Cerebellar cortex (tissue), 1 donor: ENCODE data around the gene ZNF480.
"Not testable (repeated sequence)": the region's sequence is repeated elsewhere in the genome, so short reads cannot be mapped to it uniquely, and the experiment has no call there.

ENCODE experiments used
- DNase-seq: peaks from one replicate; pipeline ENCODE4 v3.0.0-alpha.2; 2015; ENCODE audit warnings: low spot score

ZNF480 gene

GRCh38 chr19:52339022-52339421, 42.1 kb downstream of the ZNF480 start:
- DNase-seq, result not testable (repeated sequence)

GRCh38 chr19:52343548-52343947, 46.6 kb downstream of the ZNF480 start:
- DNase-seq, result peak; percentile 42

GRCh38 chr19:52345162-52345561, 48.2 kb downstream of the ZNF480 start:
- DNase-seq, result no peak

GRCh38 chr19:52351512-52351911, 54.5 kb downstream of the ZNF480 start:
- no peak for DNase-seq

GRCh38 chr19:52366414-52366824, 69.5 kb downstream of the ZNF480 start:
- no peak for DNase-seq

- peak; percentile 88 for DNase-seq
Measured at GRCh38 chr19:52369559-52370340, 72.8 kb downstream of the ZNF480 start, which contains the start of gene ZNF880. TSS of gene ZNF880 (plus strand) at chr19:52369923. CDS start at chr19:52369966, 43 bp downstream.

GRCh38 chr19:52370341-52370710, 73.4 kb downstream of the ZNF480 start:
- no peak for DNase-seq
